GM12892 (cell line): Measurements from ENCODE around the gene MYO18A.

Experiments
- POLR2AphosphoS5 ChIP-seq: IDR thresholded peaks from 2 replicates; pipeline ENCODE4 v1.6.1; 2011; ENCODE audit warnings: low read depth, low read length, control low read depth
- TAF1 ChIP-seq: IDR thresholded peaks from 2 replicates; pipeline ENCODE4 v1.6.1; 2011; ENCODE audit warnings: low read depth, mild to moderate bottlenecking, control low read depth, low read length, borderline replicate concordance

- no peak for TF ChIP-seq POLR2AphosphoS5
- no peak for TF ChIP-seq TAF1
These were observed 139.1 kb downstream of the MYO18A start for GRCh38 chr17:29041091-29041490.
